ENCODE measurements around the gene C11orf52.
A peak's percentile ranks its signal among the peaks of the same experiment; 100 is the strongest.

Gene C11orf52

DNA sequence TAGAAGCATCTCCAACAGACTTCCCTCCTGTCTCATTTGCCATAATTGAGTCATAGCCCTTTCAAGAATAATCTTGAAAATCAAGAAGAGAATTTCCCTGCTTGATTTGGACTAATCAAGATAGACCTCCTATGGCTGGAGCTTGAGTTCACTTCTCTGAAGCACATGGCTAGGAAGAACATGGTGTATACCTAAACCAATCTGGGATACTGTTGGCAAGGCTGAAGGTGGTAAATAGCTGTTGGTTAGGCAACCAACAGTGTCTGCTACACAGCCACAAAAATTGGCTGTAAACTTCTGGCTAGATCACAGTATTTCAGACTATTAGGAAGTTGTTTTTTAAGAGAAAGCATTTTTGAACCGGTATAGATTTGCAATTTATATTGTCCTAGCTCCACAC, 12.0 kb upstream of the C11orf52 start:
- DNase-seq (ENCODE audit: low read depth) = no peak
- H3K4me3 ChIP-seq (ENCODE audit: low read depth, low read length) = no peak overlapping the region
- TF ChIP-seq, protein P1, sequence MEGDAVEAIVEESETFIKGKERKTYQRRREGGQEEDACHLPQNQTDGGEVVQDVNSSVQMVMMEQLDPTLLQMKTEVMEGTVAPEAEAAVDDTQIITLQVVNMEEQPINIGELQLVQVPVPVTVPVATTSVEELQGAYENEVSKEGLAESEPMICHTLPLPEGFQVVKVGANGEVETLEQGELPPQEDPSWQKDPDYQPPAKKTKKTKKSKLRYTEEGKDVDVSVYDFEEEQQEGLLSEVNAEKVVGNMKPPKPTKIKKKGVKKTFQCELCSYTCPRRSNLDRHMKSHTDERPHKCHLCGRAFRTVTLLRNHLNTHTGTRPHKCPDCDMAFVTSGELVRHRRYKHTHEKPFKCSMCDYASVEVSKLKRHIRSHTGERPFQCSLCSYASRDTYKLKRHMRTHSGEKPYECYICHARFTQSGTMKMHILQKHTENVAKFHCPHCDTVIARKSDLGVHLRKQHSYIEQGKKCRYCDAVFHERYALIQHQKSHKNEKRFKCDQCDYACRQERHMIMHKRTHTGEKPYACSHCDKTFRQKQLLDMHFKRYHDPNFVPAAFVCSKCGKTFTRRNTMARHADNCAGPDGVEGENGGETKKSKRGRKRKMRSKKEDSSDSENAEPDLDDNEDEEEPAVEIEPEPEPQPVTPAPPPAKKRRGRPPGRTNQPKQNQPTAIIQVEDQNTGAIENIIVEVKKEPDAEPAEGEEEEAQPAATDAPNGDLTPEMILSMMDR (conservative IDR thresholded peaks at IDR 0.05; ENCODE audit: low read depth, low read length) = no peak

GRCh38 chr11:111908639-111909305, 9.9 kb upstream of the C11orf52 start:
- DNase-seq (ENCODE audit: low read depth) = no peak
- H3K4me3 ChIP-seq (ENCODE audit: low read depth, low read length) = no peak overlapping the region
- TF ChIP-seq, protein P1 (conservative IDR thresholded peaks at IDR 0.05; ENCODE audit: low read depth, low read length) = no peak

- no peak overlapping the region for H3K4me3 ChIP-seq (ENCODE audit: low read depth, low read length)
Observed at GRCh38 chr11:111909378-111909777, 9.3 kb upstream of the C11orf52 start.

DNA sequence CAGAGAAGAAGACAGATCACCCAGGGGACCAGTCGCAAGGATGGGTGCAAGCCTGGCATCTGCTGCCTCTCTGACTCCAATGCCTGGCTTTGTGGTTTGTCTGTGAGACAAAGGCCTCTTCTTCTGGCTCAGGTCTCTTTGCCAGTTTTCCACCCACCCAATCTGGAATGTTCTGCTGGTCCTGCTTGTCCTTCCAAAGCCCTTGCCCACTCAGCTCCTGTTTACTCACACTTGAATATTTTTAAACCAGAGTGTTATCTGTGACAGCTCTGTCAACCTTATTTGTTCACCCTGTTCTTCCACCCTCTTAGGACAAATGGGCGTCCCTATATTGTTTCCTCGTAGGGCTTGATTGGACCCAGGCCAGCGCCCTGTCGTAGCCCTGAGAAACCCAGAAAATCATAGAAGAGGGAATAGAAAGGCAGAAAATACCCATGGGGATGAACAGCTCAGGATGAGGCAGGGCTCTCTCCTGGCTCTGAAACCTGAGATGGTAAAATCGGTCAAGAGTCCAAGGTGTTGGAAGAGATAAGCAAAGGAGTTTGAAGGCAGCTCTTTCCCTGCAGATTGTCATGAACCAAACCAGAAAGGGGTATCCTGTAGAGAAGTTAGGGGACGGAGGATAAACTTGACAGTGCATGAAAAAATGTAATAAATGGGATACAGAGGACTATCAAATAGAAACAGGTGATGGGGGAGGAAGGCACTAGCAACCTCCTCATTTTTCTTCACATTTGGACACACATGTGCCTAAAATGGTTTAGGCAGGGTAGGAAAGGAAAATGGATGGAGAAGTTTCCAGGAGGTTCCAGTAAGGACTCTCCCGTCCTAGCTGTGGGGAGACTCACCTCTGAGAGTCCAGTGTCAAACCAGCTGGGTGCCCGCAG, 7.8 kb upstream of the C11orf52 start:
- DNase-seq (ENCODE audit: low read depth) = no peak
- H3K4me3 ChIP-seq (ENCODE audit: low read depth, low read length) = no peak overlapping the region

More at GRCh38 chr11:111909378-111909777, 9.3 kb upstream of the C11orf52 start:
- no peak for DNase-seq (ENCODE audit: low read depth)
- TF ChIP-seq, protein P1 (conservative IDR thresholded peaks at IDR 0.05; ENCODE audit: low read depth, low read length) = no peak

DNA sequence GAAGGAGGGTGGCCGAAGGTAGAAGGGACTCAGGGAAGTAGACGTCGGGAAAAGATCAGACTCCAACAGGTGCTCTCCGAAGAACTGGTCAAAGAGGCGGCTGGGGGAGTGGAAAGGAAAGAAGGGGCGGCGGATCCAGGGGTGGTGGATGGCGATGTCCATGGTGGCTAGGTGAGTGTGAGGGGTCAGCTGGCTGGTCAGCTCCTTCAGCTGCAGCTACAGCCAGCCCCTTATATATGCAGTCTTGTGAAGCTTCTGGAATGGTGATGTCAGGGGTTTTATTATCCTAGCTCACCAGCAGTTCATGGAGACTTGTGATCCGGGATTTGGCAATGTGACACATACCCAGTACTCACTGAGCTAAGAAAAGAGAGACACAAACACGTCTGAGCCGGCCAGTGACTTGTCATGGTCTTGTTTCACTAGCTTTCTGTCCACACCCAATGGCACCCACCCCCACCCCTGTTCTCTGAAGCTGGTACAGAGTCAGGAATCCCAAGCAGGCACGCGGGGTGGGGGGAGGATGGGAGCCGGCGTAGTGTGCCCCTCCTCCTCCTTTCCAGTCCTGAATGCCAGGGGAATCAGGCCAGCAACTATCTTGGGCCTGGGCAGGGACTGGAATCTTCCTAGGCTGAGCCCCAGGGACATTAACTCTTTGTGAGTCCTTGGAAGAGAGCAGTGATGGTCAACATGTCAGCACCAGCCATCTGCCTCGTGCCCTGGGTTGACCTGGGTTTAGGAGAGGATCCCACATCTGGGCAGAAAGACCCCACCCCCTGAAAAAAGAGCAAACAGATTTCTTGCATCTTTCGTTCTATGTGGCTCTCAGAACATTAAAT, 6.9 kb upstream of the C11orf52 start, which contains the start of gene CRYAB:
Gene CRYAB, minus strand, starts transcription at position 208 of the 839 bp plus-strand sequence. Its CDS starts 46 bp downstream, at position 162.
- peak; percentile 69 for DNase-seq (ENCODE audit: low read depth)
- peak within 1 kb of the TSS; percentile 41 for H3K4me3 ChIP-seq (ENCODE audit: low read depth, low read length)
- TF ChIP-seq, protein P1 (conservative IDR thresholded peaks at IDR 0.05; ENCODE audit: low read depth, low read length) = no peak

More for the DNA sequence above, 7.8 kb upstream of the C11orf52 start:
- TF ChIP-seq, protein P1 (conservative IDR thresholded peaks at IDR 0.05; ENCODE audit: low read depth, low read length) = no peak

DNA sequence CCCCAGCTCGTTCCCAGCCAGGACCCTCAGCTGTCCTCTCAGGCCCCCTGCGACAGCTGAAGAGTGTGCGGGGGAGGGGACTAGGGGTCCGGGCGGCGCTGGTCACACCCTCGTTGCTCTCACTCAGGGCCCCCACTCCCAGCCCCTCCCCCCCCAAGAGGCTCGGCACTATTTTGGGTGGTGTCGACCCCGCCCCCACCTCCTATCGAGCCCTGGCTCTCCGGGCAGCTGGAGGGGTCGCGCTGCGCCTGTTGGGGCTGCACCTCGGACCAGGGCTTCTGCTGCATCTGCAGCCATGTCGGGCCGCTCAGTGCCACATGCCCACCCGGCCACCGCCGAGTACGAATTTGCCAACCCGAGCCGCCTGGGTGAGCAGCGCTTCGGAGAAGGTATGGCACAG, 6.2 kb upstream of the C11orf52 start, which contains the start of gene HSPB2:
Gene HSPB2, plus strand, starts transcription at position 200 of the 400 bp plus-strand sequence. Its CDS starts 96 bp downstream, at position 296.
- TF ChIP-seq, protein P1 (conservative IDR thresholded peaks at IDR 0.05; ENCODE audit: low read depth, low read length) = no peak
- no peak for DNase-seq (ENCODE audit: low read depth)
- peak within 1 kb of the TSS; percentile 41 for H3K4me3 ChIP-seq (ENCODE audit: low read depth, low read length)
